ENCODE results near the gene SP5. TPM values are rescaled to one million over a fixed set of nuclear protein-coding genes. Genes with fewer than 3 reads are reported as not detected.
"Not testable (repeated sequence)": the region's sequence is repeated elsewhere in the genome, so short reads cannot be mapped to it uniquely, and the experiment has no call there.

SP5 gene
- total RNA-seq, 2 donors from 2014 or later: 60.3 to 103 TPM

GRCh38 chr2:170733798-170734600 is 18.9 kb downstream of the SP5 start:
- H3K27ac Mint-ChIP-seq: no peak overlapping the region
- H3K9me3 Mint-ChIP-seq: peaks cover 29% of the 10 kb centered on the region
- no peak overlapping the region for H3K4me3 Mint-ChIP-seq
- H3K27me3 Mint-ChIP-seq (ENCODE audit: insufficient read depth): peaks cover 1% of the 10 kb centered on the region
- H3K4me3 ChIP-seq (ENCODE audit: low read length): no peak overlapping the region
- H3K36me3 ChIP-seq (ENCODE audit: control insufficient read depth, insufficient read depth, low read length): no peaks in the 10 kb centered on the region
- peaks cover 2% of the 10 kb centered on the region for H3K4me1 Mint-ChIP-seq
- no peak for TF ChIP-seq CTCF (conservative IDR thresholded peaks at IDR 0.05)
- no peaks in the 10 kb centered on the region for H3K27me3 ChIP-seq (ENCODE audit: control insufficient read depth, insufficient read depth, low read length, poor library complexity, severe bottlenecking)
- peaks cover 53% of the 10 kb centered on the region for H3K36me3 Mint-ChIP-seq (ENCODE audit: low read depth)
- peaks cover 17% of the 10 kb centered on the region for H3K9me3 ChIP-seq (ENCODE audit: control insufficient read depth, low read length)
- no peak overlapping the region for H3K9ac ChIP-seq (ENCODE audit: extremely low read depth, low read length, poor library complexity, severe bottlenecking)
- no peak overlapping the region for H3K27ac ChIP-seq (ENCODE audit: low read depth, low read length)
- no peaks in the 10 kb centered on the region for H3K4me1 ChIP-seq (ENCODE audit: control insufficient read depth, insufficient read depth, low read length)
- 100% methylated on average over 1 of the region's 1 CpG for WGBS, 2 experiments (ENCODE audit: insufficient coverage in 1 of 2, insufficient read length in 1 of 2)
- no peak for DNase-seq

- H3K4me3 ChIP-seq (ENCODE audit: low read length); H3K27me3 ChIP-seq (ENCODE audit: control insufficient read depth, insufficient read depth, low read length, poor library complexity, severe bottlenecking); H3K27ac Mint-ChIP-seq; DNase-seq; H3K27ac ChIP-seq (ENCODE audit: low read depth, low read length); H3K9ac ChIP-seq (ENCODE audit: extremely low read depth, low read length, poor library complexity, severe bottlenecking); H3K4me1 ChIP-seq (ENCODE audit: control insufficient read depth, insufficient read depth, low read length); H3K27me3 Mint-ChIP-seq (ENCODE audit: insufficient read depth); H3K4me1 Mint-ChIP-seq; H3K4me3 Mint-ChIP-seq; H3K36me3 ChIP-seq (ENCODE audit: control insufficient read depth, insufficient read depth, low read length): not testable (repeated sequence)
- peaks cover 49% of the 10 kb centered on the region for H3K36me3 Mint-ChIP-seq (ENCODE audit: low read depth)
- WGBS, 2 experiments (ENCODE audit: insufficient coverage in 1 of 2, insufficient read length in 1 of 2): 90% methylated on average over 2 of the region's 2 CpGs; no CpG with 5 or more reads in 1 of the 2 experiments
- H3K9me3 ChIP-seq (ENCODE audit: control insufficient read depth, low read length): peaks cover 17% of the 10 kb centered on the region
- peaks cover 29% of the 10 kb centered on the region for H3K9me3 Mint-ChIP-seq
These were observed 19.5 kb downstream of the SP5 start for GRCh38 chr2:170734601-170735000.

- H3K36me3 ChIP-seq (ENCODE audit: control insufficient read depth, insufficient read depth, low read length): no peaks in the 10 kb centered on the region
- no peak overlapping the region for H3K27ac ChIP-seq (ENCODE audit: low read depth, low read length)
- DNase-seq: no peak
- Mint-ChIP-seq H3K4me1 (peaks cover 1% of the 10 kb centered on the region), H3K9me3 (peaks cover 29% of the 10 kb centered on the region), H3K27ac (no peak overlapping the region), H3K27me3 (ENCODE audit: insufficient read depth) (peaks cover 1% of the 10 kb centered on the region), H3K4me3 (no peak overlapping the region), H3K36me3 (ENCODE audit: low read depth) (peaks cover 45% of the 10 kb centered on the region)
- H3K9me3 ChIP-seq (ENCODE audit: control insufficient read depth, low read length): peaks cover 17% of the 10 kb centered on the region
- no peak overlapping the region for H3K4me3 ChIP-seq (ENCODE audit: low read length)
- no peaks in the 10 kb centered on the region for H3K27me3 ChIP-seq (ENCODE audit: control insufficient read depth, insufficient read depth, low read length, poor library complexity, severe bottlenecking)
- H3K4me1 ChIP-seq (ENCODE audit: control insufficient read depth, insufficient read depth, low read length): no peaks in the 10 kb centered on the region
- 84 to 89% methylated on average over 1 of the region's 1 CpG for WGBS, 2 experiments (ENCODE audit: insufficient coverage in 1 of 2, insufficient read length in 1 of 2)
- H3K9ac ChIP-seq (ENCODE audit: extremely low read depth, low read length, poor library complexity, severe bottlenecking): no peak overlapping the region
- no peak for TF ChIP-seq CTCF (conservative IDR thresholded peaks at IDR 0.05)
These were observed 21.5 kb downstream of the SP5 start for GRCh38 chr2:170736628-170737027.

Measured in endodermal cell (in vitro differentiated cells).